ENCODE results near the gene HLF.

The HLF gene

GRCh38 chr17:55238931-55239297 lies 25.8 kb upstream of the HLF start:
- Mint-ChIP-seq H3K36me3 (no peaks in the 10 kb centered on the region), H3K4me1 (peaks cover 19% of the 10 kb centered on the region), H3K27me3 (peaks cover 13% of the 10 kb centered on the region), H3K9me3 (peaks cover 4% of the 10 kb centered on the region), H3K4me3 (peak overlapping the region; percentile 86), H3K27ac (peak overlapping the region; percentile 79)

GRCh38 chr17:55241097-55241496 lies 23.7 kb upstream of the HLF start:
- no peak overlapping the region for H3K4me3 Mint-ChIP-seq
- no peaks in the 10 kb centered on the region for H3K36me3 Mint-ChIP-seq
- H3K9me3 Mint-ChIP-seq = no peaks in the 10 kb centered on the region
- peaks cover 19% of the 10 kb centered on the region for H3K4me1 Mint-ChIP-seq
- H3K27me3 Mint-ChIP-seq = peaks cover 23% of the 10 kb centered on the region
- no peak overlapping the region for H3K27ac Mint-ChIP-seq

- H3K27ac Mint-ChIP-seq = no peak overlapping the region
- no peaks in the 10 kb centered on the region for H3K36me3 Mint-ChIP-seq
- peaks cover 13% of the 10 kb centered on the region for H3K4me1 Mint-ChIP-seq
- H3K9me3 Mint-ChIP-seq = no peaks in the 10 kb centered on the region
- H3K4me3 Mint-ChIP-seq = no peak overlapping the region
- H3K27me3 Mint-ChIP-seq = peaks cover 29% of the 10 kb centered on the region
Measured at GRCh38 chr17:55242476-55242875, 22.3 kb upstream of the HLF start.

GRCh38 chr17:55245986-55246385 lies 18.8 kb upstream of the HLF start:
- no peak overlapping the region for H3K4me3 Mint-ChIP-seq
- no peaks in the 10 kb centered on the region for H3K36me3 Mint-ChIP-seq
- H3K27me3 Mint-ChIP-seq = peaks cover 28% of the 10 kb centered on the region
- H3K9me3 Mint-ChIP-seq = no peaks in the 10 kb centered on the region
- H3K4me1 Mint-ChIP-seq = no peaks in the 10 kb centered on the region
- no peak overlapping the region for H3K27ac Mint-ChIP-seq

GRCh38 chr17:55246583-55246982 lies 18.2 kb upstream of the HLF start:
- Mint-ChIP-seq H3K4me3 (no peak overlapping the region), H3K27me3 (peaks cover 28% of the 10 kb centered on the region), H3K27ac (no peak overlapping the region), H3K36me3 (no peaks in the 10 kb centered on the region), H3K4me1 (no peaks in the 10 kb centered on the region), H3K9me3 (no peaks in the 10 kb centered on the region)

- peaks cover 24% of the 10 kb centered on the region for H3K27me3 Mint-ChIP-seq
- no peaks in the 10 kb centered on the region for H3K36me3 Mint-ChIP-seq
- H3K27ac Mint-ChIP-seq = no peak overlapping the region
- no peaks in the 10 kb centered on the region for H3K4me1 Mint-ChIP-seq
- H3K9me3 Mint-ChIP-seq = no peaks in the 10 kb centered on the region
- no peak overlapping the region for H3K4me3 Mint-ChIP-seq
Measured at GRCh38 chr17:55248077-55248476, 16.7 kb upstream of the HLF start.

- Mint-ChIP-seq H3K4me1 (no peaks in the 10 kb centered on the region), H3K4me3 (no peak overlapping the region), H3K9me3 (no peaks in the 10 kb centered on the region), H3K36me3 (no peaks in the 10 kb centered on the region), H3K27ac (no peak overlapping the region), H3K27me3 (peaks cover 21% of the 10 kb centered on the region)
Measured at GRCh38 chr17:55249861-55250260, 14.9 kb upstream of the HLF start.

- Mint-ChIP-seq H3K9me3 (no peaks in the 10 kb centered on the region), H3K27ac (no peak overlapping the region), H3K27me3 (peaks cover 19% of the 10 kb centered on the region), H3K4me3 (no peak overlapping the region), H3K4me1 (no peaks in the 10 kb centered on the region), H3K36me3 (no peaks in the 10 kb centered on the region)
Measured at GRCh38 chr17:55254375-55254774, 10.4 kb upstream of the HLF start.

- Mint-ChIP-seq H3K4me3 (no peak overlapping the region), H3K9me3 (peaks cover 10% of the 10 kb centered on the region), H3K27me3 (peaks cover 43% of the 10 kb centered on the region), H3K27ac (no peak overlapping the region), H3K36me3 (no peaks in the 10 kb centered on the region), H3K4me1 (peaks cover 5% of the 10 kb centered on the region)
Measured at GRCh38 chr17:55258578-55259135, 6.1 kb upstream of the HLF start.

- no peak overlapping the region for H3K27ac Mint-ChIP-seq
- peaks cover 10% of the 10 kb centered on the region for H3K9me3 Mint-ChIP-seq
- H3K36me3 Mint-ChIP-seq = no peaks in the 10 kb centered on the region
Measured at GRCh38 chr17:55259684-55260111, 5.1 kb upstream of the HLF start.

GRCh38 chr17:55261311-55261710 lies 3.4 kb upstream of the HLF start:
- Mint-ChIP-seq H3K4me1 (peaks cover 14% of the 10 kb centered on the region), H3K9me3 (peaks cover 10% of the 10 kb centered on the region), H3K4me3 (no peak overlapping the region), H3K27ac (no peak overlapping the region), H3K27me3 (peaks cover 53% of the 10 kb centered on the region), H3K36me3 (no peaks in the 10 kb centered on the region)

More at GRCh38 chr17:55259684-55260111, 5.1 kb upstream of the HLF start:
- H3K4me3 Mint-ChIP-seq = no peak overlapping the region
- H3K4me1 Mint-ChIP-seq = peaks cover 14% of the 10 kb centered on the region
- H3K27me3 Mint-ChIP-seq = peaks cover 50% of the 10 kb centered on the region

- Mint-ChIP-seq H3K36me3 (no peaks in the 10 kb centered on the region), H3K4me3 (peak overlapping the region; percentile 82), H3K4me1 (peaks cover 14% of the 10 kb centered on the region), H3K9me3 (peaks cover 10% of the 10 kb centered on the region), H3K27ac (no peak overlapping the region), H3K27me3 (peaks cover 56% of the 10 kb centered on the region)
Measured at GRCh38 chr17:55263569-55264277, 1.0 kb upstream of the HLF start.

GRCh38 chr17:55264278-55264644 lies 499 bp upstream of the HLF start:
- Mint-ChIP-seq H3K27me3 (peaks cover 54% of the 10 kb centered on the region), H3K36me3 (no peaks in the 10 kb centered on the region), H3K27ac (no peak overlapping the region), H3K4me3 (peak overlapping the region; percentile 82), H3K9me3 (peaks cover 10% of the 10 kb centered on the region), H3K4me1 (peaks cover 14% of the 10 kb centered on the region)

GRCh38 chr17:55265311-55266021 lies 706 bp downstream of the HLF start:
- H3K4me1 Mint-ChIP-seq = peaks cover 14% of the 10 kb centered on the region
- H3K4me3 Mint-ChIP-seq = peak overlapping the region; percentile 48
- H3K27ac Mint-ChIP-seq = no peak overlapping the region
- no peaks in the 10 kb centered on the region for H3K36me3 Mint-ChIP-seq
- H3K9me3 Mint-ChIP-seq = peaks cover 10% of the 10 kb centered on the region
- H3K27me3 Mint-ChIP-seq = peaks cover 50% of the 10 kb centered on the region

GRCh38 chr17:55266051-55266957 lies 1.5 kb downstream of the HLF start:
- Mint-ChIP-seq H3K27me3 (peaks cover 48% of the 10 kb centered on the region), H3K9me3 (peaks cover 6% of the 10 kb centered on the region), H3K4me3 (peak overlapping the region; percentile 48), H3K4me1 (peaks cover 14% of the 10 kb centered on the region), H3K27ac (no peak overlapping the region), H3K36me3 (no peaks in the 10 kb centered on the region)
